Activated CD4-positive, alpha-beta T cell treated with anti-CD3 and anti-CD28 coated beads, Interleukin-2, amount 10 ng/mL, durations not matched to agents 24 days and 14 days (primary cell): ENCODE measurements around the gene MKKS. TPM values are rescaled to one million over a fixed set of nuclear protein-coding genes. Genes with fewer than 3 reads are reported as not detected.

Source experiments
- DNase-seq: peaks from one replicate; pipeline ENCODE4 v3.0.0; 2022
- H3K27ac Mint-ChIP-seq: one replicate; pipeline ENCODE4 v1.8.0; 2022; ENCODE audit warnings: mild to moderate bottlenecking, mixed read lengths
- H3K27me3 Mint-ChIP-seq: one replicate; pipeline ENCODE4 v1.8.0; 2022; ENCODE audit warnings: mixed read lengths
- H3K36me3 Mint-ChIP-seq: one replicate; pipeline ENCODE4 v1.8.0; 2022; ENCODE audit warnings: low read depth, mild to moderate bottlenecking, mixed read lengths
- H3K4me1 Mint-ChIP-seq: one replicate; pipeline ENCODE4 v1.8.0; 2021; ENCODE audit warnings: mixed read lengths
- H3K4me3 Mint-ChIP-seq: one replicate; pipeline ENCODE4 v1.8.0; 2022; ENCODE audit warnings: mild to moderate bottlenecking, moderate library complexity, mixed read lengths
- H3K9me3 Mint-ChIP-seq: one replicate; pipeline ENCODE4 v1.8.0; 2021; ENCODE audit warnings: mixed read lengths
- intact Hi-C: fragments of 100-400 bp; cut with micrococcal nuclease; formaldehyde crosslinking; loops from one replicate; pipeline ENCODE4 v1.15.1; 2023
- total RNA-seq: library from RNA; stranded (reverse); gene quantifications from 2 replicates; pipeline ENCODE4 v1.2.3, GENCODE V29; 2022

Gene MKKS
- total RNA-seq, 1 donor from 2014 or later: 8.0 TPM

DNA sequence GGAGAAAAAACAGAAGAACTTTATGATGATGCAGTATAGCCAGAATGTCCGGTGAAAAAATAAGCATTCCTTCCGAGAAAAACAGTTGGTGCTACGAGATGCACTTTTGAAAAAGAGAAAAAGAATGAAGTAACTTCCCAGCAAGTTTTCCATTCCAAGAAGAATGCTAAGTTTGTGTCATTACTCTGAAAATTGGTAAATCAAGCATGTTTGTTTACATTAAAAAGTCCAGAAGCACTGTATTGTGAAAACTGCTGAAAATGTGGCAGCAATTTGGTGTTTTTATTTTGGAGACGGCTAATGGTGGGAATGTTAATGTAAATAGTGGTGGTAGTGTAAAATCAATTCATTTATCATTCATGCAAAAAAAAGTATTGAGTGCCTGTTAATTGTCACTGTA, 46.3 kb downstream of the MKKS start:
- Mint-ChIP-seq H3K4me1 (no peaks in the 10 kb centered on the region), H3K9me3 (no peaks in the 10 kb centered on the region), H3K4me3 (no peak overlapping the region), H3K36me3 (no peaks in the 10 kb centered on the region), H3K27me3 (peaks cover 12% of the 10 kb centered on the region), H3K27ac (no peak overlapping the region)
- no peak for DNase-seq
- intact Hi-C loops: no loop called here

DNA sequence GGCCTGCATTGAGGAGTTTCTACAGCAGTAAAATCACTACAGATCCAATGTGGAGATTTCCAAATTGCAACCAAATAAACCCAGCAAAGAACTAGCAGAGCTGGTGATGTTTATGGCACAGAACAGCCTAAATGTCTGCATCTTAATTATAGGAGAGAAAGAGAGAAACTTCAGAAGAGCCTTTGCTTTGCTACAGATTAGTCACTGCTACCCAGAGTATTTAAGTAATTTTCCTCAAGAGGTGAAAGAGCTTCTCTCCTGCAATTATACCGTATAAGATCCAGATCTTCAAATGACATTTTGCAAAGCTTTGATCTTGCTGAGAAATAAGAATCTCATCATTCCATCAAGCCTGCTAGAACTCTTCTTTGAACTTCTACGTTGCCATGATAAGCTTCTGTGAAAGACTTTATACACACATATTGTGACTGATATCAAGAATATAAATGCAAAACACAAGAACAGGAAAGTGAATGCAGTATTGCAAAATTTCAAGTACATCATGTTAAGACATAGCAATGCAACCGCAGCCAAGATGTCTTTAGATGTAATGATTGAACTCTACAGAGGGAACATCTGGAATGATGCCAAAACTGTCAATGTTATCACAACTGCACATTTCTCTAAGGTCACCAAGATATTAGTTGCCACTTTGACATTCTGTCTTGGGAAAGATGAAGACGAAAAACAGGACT, 48.0 kb downstream of the MKKS start:
- H3K36me3 Mint-ChIP-seq: no peaks in the 10 kb centered on the region
- H3K4me1 Mint-ChIP-seq: no peaks in the 10 kb centered on the region
- no peak for DNase-seq
- H3K27me3 Mint-ChIP-seq: peaks cover 12% of the 10 kb centered on the region
- intact Hi-C loops: no loop called here
- no peaks in the 10 kb centered on the region for H3K9me3 Mint-ChIP-seq
- H3K27ac Mint-ChIP-seq: no peak overlapping the region
- no peak overlapping the region for H3K4me3 Mint-ChIP-seq

DNA sequence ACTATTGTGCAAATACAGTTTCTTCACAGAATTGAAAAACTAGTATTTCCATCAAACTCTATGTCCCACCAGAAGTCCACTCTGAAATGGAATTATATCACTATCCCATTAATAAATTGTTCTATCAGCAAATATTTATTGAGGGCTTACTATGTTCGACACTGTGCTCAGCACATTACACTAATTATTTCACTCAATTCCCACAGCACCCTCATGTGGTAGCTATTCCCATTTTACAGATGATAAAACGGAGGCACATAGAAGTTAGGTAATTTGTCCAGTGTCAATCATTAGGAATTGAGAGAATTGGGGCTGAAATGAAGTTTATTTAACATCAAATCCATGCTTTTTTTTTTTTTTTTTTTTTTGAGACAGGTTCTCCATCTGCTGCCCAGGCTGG, 52.5 kb downstream of the MKKS start:
- DNase-seq: peak; percentile 45
- H3K4me1 Mint-ChIP-seq: no peaks in the 10 kb centered on the region
- H3K27ac Mint-ChIP-seq: no peak overlapping the region
- H3K27me3 Mint-ChIP-seq: peaks cover 17% of the 10 kb centered on the region
- intact Hi-C loops: no loop called here
- no peaks in the 10 kb centered on the region for H3K36me3 Mint-ChIP-seq
- H3K4me3 Mint-ChIP-seq: no peak overlapping the region
- H3K9me3 Mint-ChIP-seq: peaks cover 2% of the 10 kb centered on the region

DNA sequence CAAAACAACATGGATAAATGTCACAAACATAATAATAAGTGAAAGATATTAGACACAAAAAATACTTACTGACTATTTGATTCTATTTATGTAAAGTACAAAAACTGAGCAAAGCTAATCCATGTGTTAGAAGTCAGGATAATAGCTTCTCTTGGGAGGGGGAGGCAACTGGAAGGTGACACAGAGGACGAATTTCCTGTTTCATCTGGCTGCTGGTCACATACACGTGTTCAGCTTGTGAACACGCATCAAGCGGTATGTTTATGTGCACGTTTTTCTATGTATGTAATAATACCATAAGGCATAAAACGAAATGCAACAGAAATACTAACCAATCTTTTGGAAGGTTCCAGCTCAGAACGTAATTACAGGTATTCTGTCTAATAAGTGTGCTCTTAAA, 54.3 kb downstream of the MKKS start:
- Mint-ChIP-seq H3K36me3 (no peaks in the 10 kb centered on the region), H3K4me3 (no peak overlapping the region), H3K9me3 (peaks cover 8% of the 10 kb centered on the region), H3K4me1 (no peaks in the 10 kb centered on the region), H3K27me3 (peaks cover 11% of the 10 kb centered on the region), H3K27ac (no peak overlapping the region)
- no peak for DNase-seq
- intact Hi-C loops: no loop called here

DNA sequence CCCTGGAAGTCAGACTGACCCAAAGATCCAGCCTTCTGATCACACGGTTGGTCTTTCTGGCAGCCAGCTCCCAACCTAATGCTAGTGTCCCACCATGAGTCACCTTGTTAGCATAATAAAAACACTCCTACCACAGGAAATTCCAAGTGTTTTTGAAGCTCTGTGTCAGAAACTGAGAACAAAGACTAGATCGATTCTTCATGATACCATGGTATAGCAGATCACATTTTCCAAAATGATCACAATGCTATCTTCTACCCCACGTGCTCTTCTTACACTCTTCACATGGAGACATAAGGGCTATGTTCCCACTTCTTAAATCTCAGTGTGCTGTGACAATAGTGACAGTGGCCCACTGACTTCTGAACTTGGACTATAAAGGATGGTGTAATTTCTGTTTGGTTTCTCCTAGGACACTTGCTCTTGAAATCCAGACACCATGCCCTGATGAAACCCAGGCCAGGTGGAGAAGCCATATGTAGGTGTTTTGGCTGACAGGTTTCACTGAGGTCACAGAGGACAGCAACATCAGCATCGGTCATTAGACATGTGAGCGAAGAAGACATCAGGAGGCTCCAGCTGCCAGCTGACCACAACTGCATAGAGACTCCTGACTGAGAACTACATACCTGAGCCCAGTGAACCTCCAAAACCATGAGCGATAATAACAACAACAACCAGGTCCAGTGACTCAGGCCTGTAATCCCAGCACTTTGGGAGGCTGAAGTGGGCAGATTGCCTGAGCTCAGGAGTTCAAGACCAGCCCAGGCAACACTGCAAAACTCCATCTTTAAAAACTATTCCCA, 57.5 kb downstream of the MKKS start:
- intact Hi-C loops: no loop called here
- H3K36me3 Mint-ChIP-seq: no peaks in the 10 kb centered on the region
- H3K4me3 Mint-ChIP-seq: no peak overlapping the region
- H3K27me3 Mint-ChIP-seq: peaks cover 9% of the 10 kb centered on the region
- no peak for DNase-seq
- no peak overlapping the region for H3K27ac Mint-ChIP-seq
- peaks cover 12% of the 10 kb centered on the region for H3K9me3 Mint-ChIP-seq
- no peaks in the 10 kb centered on the region for H3K4me1 Mint-ChIP-seq

DNA sequence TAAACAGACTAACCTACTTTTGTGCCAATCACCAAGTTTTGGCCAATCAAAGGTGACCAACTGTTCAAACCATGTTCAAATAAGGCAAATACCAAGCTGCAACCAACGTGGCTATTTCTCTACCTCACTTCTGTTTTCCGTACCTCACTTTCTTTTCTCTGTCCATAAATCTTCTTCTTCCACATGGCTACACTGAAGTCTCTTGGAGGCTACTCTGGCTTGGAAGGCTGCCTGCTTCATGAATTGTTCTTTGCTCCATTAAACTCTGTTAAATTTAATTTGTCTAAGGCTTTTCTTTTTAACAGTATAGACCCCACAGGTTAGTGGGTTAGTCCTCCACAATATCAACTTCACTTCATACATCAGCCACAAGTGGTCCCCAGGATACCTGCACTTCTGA, 58.8 kb downstream of the MKKS start:
- Mint-ChIP-seq H3K4me3 (no peak overlapping the region), H3K27ac (no peak overlapping the region), H3K4me1 (peaks cover 3% of the 10 kb centered on the region), H3K9me3 (peaks cover 12% of the 10 kb centered on the region), H3K36me3 (no peaks in the 10 kb centered on the region), H3K27me3 (peaks cover 12% of the 10 kb centered on the region)
- intact Hi-C loops: no loop called here
- DNase-seq: no peak

DNA sequence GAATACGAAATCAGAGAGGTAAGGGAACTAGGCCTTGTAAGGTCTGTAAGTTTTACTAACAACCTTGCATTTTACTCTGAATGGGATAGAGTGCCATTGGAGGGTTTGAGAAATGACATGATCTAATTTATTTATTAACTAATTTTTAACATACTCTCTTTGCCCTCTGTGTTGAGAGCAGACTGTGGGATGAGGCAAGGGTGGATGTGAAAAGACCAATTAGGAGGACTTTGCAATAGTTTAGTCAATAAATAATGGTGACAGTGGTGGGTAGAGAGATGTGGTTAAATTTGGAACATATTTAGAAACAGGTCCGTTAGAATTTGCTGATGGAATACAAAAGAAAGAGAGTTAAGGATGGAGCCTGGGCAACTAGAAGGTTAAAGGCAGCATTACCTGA, 60.0 kb downstream of the MKKS start:
- H3K9me3 Mint-ChIP-seq: peaks cover 12% of the 10 kb centered on the region
- H3K4me3 Mint-ChIP-seq: no peak overlapping the region
- peaks cover 3% of the 10 kb centered on the region for H3K4me1 Mint-ChIP-seq
- DNase-seq: no peak
- peaks cover 9% of the 10 kb centered on the region for H3K27me3 Mint-ChIP-seq
- intact Hi-C loops: no loop called here
- no peaks in the 10 kb centered on the region for H3K36me3 Mint-ChIP-seq
- no peak overlapping the region for H3K27ac Mint-ChIP-seq

DNA sequence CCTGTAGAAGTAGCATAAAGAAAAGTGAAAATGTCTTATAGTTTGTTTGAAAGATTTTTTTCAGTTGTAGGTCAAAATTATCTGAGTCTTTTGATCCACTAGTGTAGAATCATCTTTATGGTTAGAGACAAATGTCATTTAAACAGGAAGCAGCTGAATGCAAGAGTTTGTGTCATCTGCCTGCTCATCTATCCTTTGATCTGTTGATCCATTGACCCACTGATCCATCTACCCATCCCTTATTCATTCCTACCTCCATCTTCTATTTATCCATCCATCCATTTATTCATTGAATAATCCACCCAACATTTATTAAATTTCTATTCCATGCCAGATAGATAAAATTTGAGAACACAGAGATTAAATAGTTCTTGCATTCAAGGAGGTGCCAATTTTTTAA, 62.6 kb downstream of the MKKS start:
- no peak for DNase-seq
- H3K9me3 Mint-ChIP-seq: peaks cover 10% of the 10 kb centered on the region

DNA sequence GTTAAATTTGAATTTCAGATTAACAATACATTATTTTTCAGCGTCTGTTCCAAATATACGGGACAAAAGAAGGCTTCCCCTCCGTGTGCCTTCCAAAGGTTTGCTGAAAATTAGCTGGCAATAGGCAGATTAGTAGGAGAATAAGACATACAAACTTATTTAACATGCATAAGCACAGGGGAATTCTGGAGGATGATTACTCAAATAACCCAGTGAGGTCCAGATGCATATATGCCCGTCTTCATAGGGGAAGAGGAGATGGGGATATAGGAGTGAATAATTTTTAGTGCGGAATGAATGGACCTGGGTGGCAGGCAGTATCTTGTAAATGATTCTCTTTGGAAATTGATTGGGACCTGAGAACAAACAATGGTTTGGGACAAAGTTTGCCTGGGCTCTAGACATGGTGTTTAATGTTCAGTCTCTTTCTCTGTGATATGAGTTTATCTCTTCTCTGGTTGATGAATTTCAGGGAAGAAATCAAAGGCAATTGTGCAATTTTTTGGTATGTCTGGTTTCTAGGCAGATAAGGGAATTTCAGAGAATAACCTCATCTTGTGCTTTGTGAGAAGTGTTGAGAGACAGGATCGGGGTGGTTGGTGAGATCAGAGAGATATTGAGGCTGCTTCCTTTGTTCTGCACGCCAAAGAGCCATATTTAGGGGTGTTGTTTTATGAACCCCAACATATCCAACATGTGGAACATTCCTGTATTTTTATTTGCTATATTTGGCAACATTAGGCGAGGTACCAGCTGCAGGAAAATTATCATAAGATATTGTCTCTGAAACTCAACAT, 63.7 kb downstream of the MKKS start:
- no peaks in the 10 kb centered on the region for H3K36me3 Mint-ChIP-seq
- no peak for DNase-seq
- intact Hi-C loops: no loop called here

More for the DNA sequence above, 62.6 kb downstream of the MKKS start:
- Mint-ChIP-seq H3K36me3 (no peaks in the 10 kb centered on the region), H3K4me3 (no peak overlapping the region), H3K27me3 (peaks cover 14% of the 10 kb centered on the region), H3K27ac (no peak overlapping the region), H3K4me1 (peaks cover 3% of the 10 kb centered on the region)
- intact Hi-C loops: no loop called here

DNA sequence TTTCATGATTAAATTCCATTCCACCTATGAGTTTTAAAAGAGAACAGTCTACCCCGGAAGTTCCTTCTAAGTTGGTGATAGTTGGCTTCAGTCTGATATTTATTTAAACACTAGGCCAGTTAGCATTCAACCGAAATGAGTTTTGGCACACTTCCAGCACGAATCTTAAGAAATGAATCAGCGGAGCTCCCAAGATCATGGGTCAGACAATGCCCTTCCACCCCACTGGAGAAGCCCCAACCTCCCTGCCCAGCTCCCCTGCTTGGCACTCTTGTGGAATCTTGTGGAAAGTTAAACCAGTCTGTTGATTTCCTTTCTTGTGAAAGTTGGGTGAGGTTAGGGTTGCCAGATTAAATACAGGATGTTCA, 64.3 kb downstream of the MKKS start:
- intact Hi-C loops: no loop called here
- no peak for DNase-seq
- no peak overlapping the region for H3K4me3 Mint-ChIP-seq
- H3K36me3 Mint-ChIP-seq: no peaks in the 10 kb centered on the region
- H3K27me3 Mint-ChIP-seq: peaks cover 20% of the 10 kb centered on the region
- no peak overlapping the region for H3K27ac Mint-ChIP-seq
- H3K9me3 Mint-ChIP-seq: peaks cover 4% of the 10 kb centered on the region
- peaks cover 3% of the 10 kb centered on the region for H3K4me1 Mint-ChIP-seq

More for the DNA sequence above, 63.7 kb downstream of the MKKS start:
- Mint-ChIP-seq H3K4me3 (no peak overlapping the region), H3K27ac (no peak overlapping the region), H3K27me3 (peaks cover 17% of the 10 kb centered on the region), H3K9me3 (peaks cover 4% of the 10 kb centered on the region), H3K4me1 (peaks cover 3% of the 10 kb centered on the region)

DNA sequence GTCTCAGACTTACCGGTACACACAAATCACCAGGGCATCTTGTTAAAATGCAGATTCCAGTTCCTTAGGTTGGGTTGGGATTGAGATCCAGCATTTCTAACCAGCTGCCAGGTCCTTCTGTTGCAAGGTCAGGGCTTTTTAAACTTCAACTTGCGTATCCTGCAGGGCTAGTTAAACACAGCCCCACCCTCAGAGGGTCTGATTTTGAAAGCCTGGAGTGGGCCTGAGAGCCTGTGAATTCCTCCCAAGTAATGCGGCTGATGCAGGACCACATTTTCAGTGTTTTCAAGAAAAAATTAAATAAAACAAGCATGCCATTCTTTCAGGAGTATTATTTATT, 65.3 kb downstream of the MKKS start:
- no peaks in the 10 kb centered on the region for H3K36me3 Mint-ChIP-seq
- H3K9me3 Mint-ChIP-seq: peaks cover 4% of the 10 kb centered on the region
- H3K27me3 Mint-ChIP-seq: peaks cover 20% of the 10 kb centered on the region
- DNase-seq: no peak
- peaks cover 3% of the 10 kb centered on the region for H3K4me1 Mint-ChIP-seq
- no peak overlapping the region for H3K4me3 Mint-ChIP-seq
- H3K27ac Mint-ChIP-seq: no peak overlapping the region
- intact Hi-C loops: no loop called here

DNA sequence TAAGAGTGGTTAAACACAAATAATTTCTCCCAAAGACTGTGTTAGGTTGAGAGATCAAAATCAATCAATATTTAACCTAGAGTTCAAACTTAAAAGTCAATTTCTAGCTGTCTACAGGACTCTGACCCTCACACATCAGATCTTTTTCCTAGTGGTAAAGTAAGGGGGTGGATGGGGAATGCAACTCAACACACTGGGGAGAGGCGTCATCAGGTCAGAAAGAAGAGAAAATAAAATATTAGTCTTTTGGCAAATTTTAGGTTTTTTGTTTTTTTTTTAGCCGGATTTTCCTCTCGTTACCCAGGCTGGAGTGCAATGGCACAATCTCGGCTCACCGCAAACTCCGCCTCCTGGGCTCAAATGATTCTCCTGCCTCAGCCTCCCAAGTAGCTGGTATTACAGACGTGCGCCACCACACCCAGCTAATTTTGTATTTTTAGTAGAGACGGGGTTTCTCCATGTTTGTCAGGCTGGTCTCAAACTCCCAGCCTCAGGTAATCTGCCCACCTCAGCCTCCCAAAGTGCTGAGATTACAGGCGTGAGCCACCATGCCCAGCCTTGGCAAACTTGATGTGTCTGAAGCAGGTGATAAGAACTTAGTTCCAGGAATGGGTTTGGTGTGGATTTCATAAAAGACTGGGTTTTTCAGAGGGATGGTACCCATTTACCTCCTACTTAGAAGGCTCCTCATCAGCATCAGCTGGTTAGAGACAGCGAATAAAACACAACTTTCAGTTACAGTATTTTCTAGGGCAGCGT, 65.9 kb downstream of the MKKS start:
- Mint-ChIP-seq H3K9me3 (no peaks in the 10 kb centered on the region), H3K27ac (no peak overlapping the region), H3K36me3 (no peaks in the 10 kb centered on the region), H3K4me3 (no peak overlapping the region), H3K4me1 (peaks cover 3% of the 10 kb centered on the region), H3K27me3 (peaks cover 23% of the 10 kb centered on the region)
- DNase-seq: no peak
- intact Hi-C loops: no loop called here

DNA sequence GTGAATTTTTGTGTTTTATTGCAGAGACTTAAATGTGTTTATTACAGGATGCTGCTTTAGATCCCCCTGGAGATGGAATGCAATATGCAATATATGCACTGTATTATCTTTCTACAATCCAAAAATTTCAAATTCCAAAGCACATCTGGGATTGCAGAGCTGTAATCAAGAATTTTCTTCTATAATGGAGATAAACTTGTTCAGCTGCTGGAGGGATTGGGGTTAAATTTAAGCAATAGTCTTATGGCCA, 66.4 kb downstream of the MKKS start:
- no peak overlapping the region for H3K27ac Mint-ChIP-seq
- intact Hi-C loops: no loop called here
- DNase-seq: no peak
- H3K27me3 Mint-ChIP-seq: peaks cover 25% of the 10 kb centered on the region
- peaks cover 3% of the 10 kb centered on the region for H3K4me1 Mint-ChIP-seq
- H3K36me3 Mint-ChIP-seq: no peaks in the 10 kb centered on the region
- no peak overlapping the region for H3K4me3 Mint-ChIP-seq
- H3K9me3 Mint-ChIP-seq: no peaks in the 10 kb centered on the region
